A549 (cell line): ENCODE results near the gene UNC5C. TPM values are rescaled to one million over a fixed set of nuclear protein-coding genes. Genes with fewer than 3 reads are reported as not detected.
A peak's percentile ranks its signal among the peaks of the same experiment; 100 is the strongest.

Experiments
- ATAC-seq, 2 experiments: fragments of 200-7000 bp in 1 of 2; fragments of >200 bp in 1 of 2; cut with Nextera tagmentation in 1 of 2; cut with Tn5 transposase in 1 of 2; 3 replicates each; pipeline versions ENCODE4 v1.8.0 to v1.9.1; 2018 to 2020; ENCODE audit warnings: mild to moderate bottlenecking in 1 of 2, moderate library complexity in 1 of 2
- CTCF ChIA-PET: fragments of 300-600 bp; sonication (Branson Sonifier 250); formaldehyde crosslinking; extraction: SDS; loops from one replicate; lab custom pipeline; 2021; ENCODE audit warnings: antibody characterized with exemption, inconsistent platforms; lab: Yijun Ruan, JAX
- POLR2A ChIA-PET: fragments of 350-600 bp; formaldehyde crosslinking; extraction: SDS; loops from one replicate; lab custom pipeline; 2021; ENCODE audit warnings: antibody characterized with exemption, inconsistent platforms; lab: Yijun Ruan, JAX
- DNase-seq, 2 experiments: peaks; one replicate each; pipeline versions ENCODE4 v3.0.0 to v3.0.0-alpha.2; 2011 to 2016; ENCODE audit warnings: low read depth in 1 of 2, low spot score in 1 of 2
- FAIRE-seq: peaks from 2 replicates; lab custom pipeline; 2011; peaks lifted over from hg19 to GRCh38; lab: Jason Lieb, UNC
- H3K27ac ChIP-seq, 2 experiments: fragments of >200 bp; sonication (Bioruptor Twin); formaldehyde crosslinking; 3 replicates each; pipeline ENCODE4 v1.5.1; 2016 to 2017
- H3K4me1 ChIP-seq: fragments of >200 bp; sonication (Bioruptor Twin); formaldehyde crosslinking; 3 replicates; pipeline ENCODE4 v1.6.1; 2016
- H3K4me2 ChIP-seq: fragments of >200 bp; sonication (Bioruptor Twin); formaldehyde crosslinking; 3 replicates; pipeline ENCODE4 v1.6.1; 2016
- H3K4me3 ChIP-seq: fragments of >200 bp; sonication (Bioruptor Twin); formaldehyde crosslinking; 3 replicates; pipeline ENCODE4 v1.5.1; 2016
- H3K9me3 ChIP-seq: fragments of >200 bp; sonication (Bioruptor Twin); formaldehyde crosslinking; 3 replicates; pipeline ENCODE4 v1.6.1; 2016
- CBX2 ChIP-seq: fragments of 200-600 bp; sonication (generic); IDR thresholded peaks from 2 replicates; pipeline ENCODE4 v1.6.1; 2016; ENCODE audit warnings: low read depth, mild to moderate bottlenecking, borderline replicate concordance
- CEBPB ChIP-seq, 2 experiments: fragments of >200 bp in 1 of 2; sonication (Bioruptor Twin) in 1 of 2; formaldehyde crosslinking in 1 of 2; IDR thresholded peaks; 2 replicates each; pipeline ENCODE4 v1.6.1; 2012 to 2016
- EHF ChIP-seq: fragments of 250-450 bp; sonication (Bioruptor Pico); IDR thresholded peaks from 2 replicates; pipeline ENCODE4 v1.5.0; 2020; ENCODE audit warnings: mild to moderate bottlenecking
- GATA3 ChIP-seq: IDR thresholded peaks from 2 replicates; pipeline ENCODE4 v1.6.1; 2012; ENCODE audit warnings: borderline replicate concordance
- HEYL ChIP-seq: fragments of 250-450 bp; sonication (Bioruptor Pico); IDR thresholded peaks from 2 replicates; pipeline ENCODE4 v1.8.0; 2021; ENCODE audit warnings: mild to moderate bottlenecking, moderate library complexity
- HOXB5 ChIP-seq: fragments of 250-450 bp; sonication (Bioruptor Pico); IDR thresholded peaks from 2 replicates; pipeline ENCODE4 v1.5.0; 2020; ENCODE audit warnings: mild to moderate bottlenecking, moderate library complexity
- PHF8 ChIP-seq: fragments of 200-600 bp; sonication (generic); IDR thresholded peaks from 2 replicates; pipeline ENCODE4 v1.6.1; 2016; ENCODE audit warnings: low read depth, mild to moderate bottlenecking, antibody characterized with exemption, moderate library complexity, borderline replicate concordance
- POLR2A ChIP-seq: IDR thresholded peaks from 2 replicates; pipeline ENCODE4 v1.6.1; 2012; ENCODE audit warnings: mild to moderate bottlenecking, low read length
- POLR2AphosphoS2 ChIP-seq: conservative IDR thresholded peaks from 2 replicates; pipeline ENCODE4 v1.6.1; 2012; ENCODE audit warnings: low read length, improper control_type of control experiment, inconsistent platforms
- RARB ChIP-seq: fragments of 250-450 bp; sonication (Bioruptor Pico); IDR thresholded peaks from 2 replicates; pipeline ENCODE4 v1.8.0; 2021; ENCODE audit warnings: mild to moderate bottlenecking, moderate library complexity
- ZC3H11A ChIP-seq: fragments of 450-650 bp; IDR thresholded peaks from 2 replicates; pipeline ENCODE4 v1.6.1; 2014; ENCODE audit warnings: antibody characterized with exemption, mild to moderate bottlenecking
- WGBS: methylation state at CpG from one replicate; pipeline ENCODE4 v1.1.6; 2017; ENCODE audit errors: missing lambda C conversion rate; 5-methylcytosine and 5-hydroxymethylcytosine counted together
- polyA plus RNA-seq, 4 experiments: library from polyadenylated mRNA; depleted of rRNA in 3 of 4; stranded (reverse); fragments of >200 nt; fragmentation: RNase III in 1 of 4; extraction: RNeasy Plus Mini Kit Qiagen cat#74134 plus additional on column Dnase treatment in 1 of 4; gene quantifications; 2 replicates in 3 of 4; 3 replicates in 1 of 4; pipeline ENCODE4 v1.2.3, GENCODE V29; 2011 to 2017
- TF ChIP-seq, protein P1 (sequence below): fragments of 150-350 bp; IDR thresholded peaks from 2 replicates; pipeline ENCODE4 v1.6.1; 2014; ENCODE audit warnings: low read depth, mild to moderate bottlenecking, low read length
- TF ChIP-seq, protein P2 (sequence below): fragments of 200-600 bp; sonication (generic); IDR thresholded peaks from 2 replicates; pipeline ENCODE4 v1.6.1; 2016; ENCODE audit warnings: antibody characterized with exemption, mild to moderate bottlenecking, moderate library complexity
- TF ChIP-seq, protein P3 (sequence below): fragments of >200 bp; sonication (Bioruptor Twin); formaldehyde crosslinking; IDR thresholded peaks from 2 replicates; pipeline ENCODE4 v1.6.1; 2016
- TF ChIP-seq, protein P4 (sequence below): IDR thresholded peaks from 2 replicates; pipeline ENCODE4 v1.6.1; 2012

UNC5C gene
- polyA plus RNA-seq, 2 of the 4 experiments (the other 2 are of a cell fraction): 0.13 TPM; not detected in 1

DNA sequence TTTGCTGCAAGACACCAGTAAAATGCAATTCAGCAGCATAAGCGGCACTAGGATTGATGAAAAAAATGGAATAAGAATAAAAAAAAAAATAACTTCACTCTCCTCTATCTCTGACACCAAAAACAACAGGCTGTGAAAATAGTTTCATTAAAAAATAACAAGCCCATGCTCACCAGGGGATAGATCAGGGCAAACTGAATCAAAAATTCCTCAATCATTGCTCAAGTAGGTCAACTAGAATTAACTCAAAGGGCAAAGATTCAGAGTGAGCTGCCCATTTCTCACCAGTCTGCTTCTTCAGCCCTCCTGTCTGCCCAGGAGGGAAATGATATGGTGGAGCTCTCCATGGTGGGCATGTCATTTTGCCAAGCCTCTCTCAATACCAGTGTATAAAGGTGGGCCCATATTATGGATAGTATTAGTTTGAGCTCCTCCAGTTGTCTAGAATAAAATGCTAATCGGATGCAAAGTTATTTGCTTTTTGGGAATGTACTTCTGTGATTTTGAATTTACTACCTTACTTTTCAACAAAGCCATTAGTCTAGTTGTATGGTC is 153.9 kb downstream of the UNC5C start:
- ChIA-PET POLR2A (no interaction called here), CTCF (no interaction called here)
- Histone ChIP-seq H3K4me3 (no peak overlapping the region), H3K4me1 (no peaks in the 10 kb centered on the region), H3K27ac (no peak overlapping the region), H3K4me2 (no peak overlapping the region), H3K9me3 (no peaks in the 10 kb centered on the region)
- FAIRE-seq (no peak), ATAC-seq (no peak), DNase-seq (no peak)
- TF ChIP-seq, protein P1, sequence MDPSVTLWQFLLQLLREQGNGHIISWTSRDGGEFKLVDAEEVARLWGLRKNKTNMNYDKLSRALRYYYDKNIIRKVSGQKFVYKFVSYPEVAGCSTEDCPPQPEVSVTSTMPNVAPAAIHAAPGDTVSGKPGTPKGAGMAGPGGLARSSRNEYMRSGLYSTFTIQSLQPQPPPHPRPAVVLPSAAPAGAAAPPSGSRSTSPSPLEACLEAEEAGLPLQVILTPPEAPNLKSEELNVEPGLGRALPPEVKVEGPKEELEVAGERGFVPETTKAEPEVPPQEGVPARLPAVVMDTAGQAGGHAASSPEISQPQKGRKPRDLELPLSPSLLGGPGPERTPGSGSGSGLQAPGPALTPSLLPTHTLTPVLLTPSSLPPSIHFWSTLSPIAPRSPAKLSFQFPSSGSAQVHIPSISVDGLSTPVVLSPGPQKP: no peak
- no peak for TF ChIP-seq PHF8
- TF ChIP-seq, protein P2, sequence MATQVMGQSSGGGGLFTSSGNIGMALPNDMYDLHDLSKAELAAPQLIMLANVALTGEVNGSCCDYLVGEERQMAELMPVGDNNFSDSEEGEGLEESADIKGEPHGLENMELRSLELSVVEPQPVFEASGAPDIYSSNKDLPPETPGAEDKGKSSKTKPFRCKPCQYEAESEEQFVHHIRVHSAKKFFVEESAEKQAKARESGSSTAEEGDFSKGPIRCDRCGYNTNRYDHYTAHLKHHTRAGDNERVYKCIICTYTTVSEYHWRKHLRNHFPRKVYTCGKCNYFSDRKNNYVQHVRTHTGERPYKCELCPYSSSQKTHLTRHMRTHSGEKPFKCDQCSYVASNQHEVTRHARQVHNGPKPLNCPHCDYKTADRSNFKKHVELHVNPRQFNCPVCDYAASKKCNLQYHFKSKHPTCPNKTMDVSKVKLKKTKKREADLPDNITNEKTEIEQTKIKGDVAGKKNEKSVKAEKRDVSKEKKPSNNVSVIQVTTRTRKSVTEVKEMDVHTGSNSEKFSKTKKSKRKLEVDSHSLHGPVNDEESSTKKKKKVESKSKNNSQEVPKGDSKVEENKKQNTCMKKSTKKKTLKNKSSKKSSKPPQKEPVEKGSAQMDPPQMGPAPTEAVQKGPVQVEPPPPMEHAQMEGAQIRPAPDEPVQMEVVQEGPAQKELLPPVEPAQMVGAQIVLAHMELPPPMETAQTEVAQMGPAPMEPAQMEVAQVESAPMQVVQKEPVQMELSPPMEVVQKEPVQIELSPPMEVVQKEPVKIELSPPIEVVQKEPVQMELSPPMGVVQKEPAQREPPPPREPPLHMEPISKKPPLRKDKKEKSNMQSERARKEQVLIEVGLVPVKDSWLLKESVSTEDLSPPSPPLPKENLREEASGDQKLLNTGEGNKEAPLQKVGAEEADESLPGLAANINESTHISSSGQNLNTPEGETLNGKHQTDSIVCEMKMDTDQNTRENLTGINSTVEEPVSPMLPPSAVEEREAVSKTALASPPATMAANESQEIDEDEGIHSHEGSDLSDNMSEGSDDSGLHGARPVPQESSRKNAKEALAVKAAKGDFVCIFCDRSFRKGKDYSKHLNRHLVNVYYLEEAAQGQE: peak; percentile 51; the same call in 1 of the 2 replicates
- 84% methylated on average over 2 of the region's 2 CpGs for WGBS

DNA sequence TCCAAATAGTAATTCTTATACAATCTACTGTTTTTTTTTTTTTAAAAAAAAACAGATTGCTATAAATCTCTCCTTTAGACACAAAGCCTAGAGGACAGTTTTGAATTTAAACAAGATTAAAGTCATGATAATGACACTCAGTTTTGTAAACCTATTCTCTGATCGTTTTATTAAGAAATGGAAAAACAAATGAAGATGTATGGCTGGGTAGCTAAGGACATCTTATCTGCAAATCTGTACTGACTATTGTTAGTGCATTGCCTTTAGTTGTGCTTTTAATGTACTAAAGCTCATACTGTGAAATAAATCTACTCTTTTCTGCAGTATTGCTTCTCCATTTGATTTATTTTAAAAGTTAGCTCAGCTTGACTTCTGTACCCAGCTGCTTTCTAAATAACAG is 155.0 kb downstream of the UNC5C start:
- TF ChIP-seq, protein P1: no peak
- TF ChIP-seq POLR2AphosphoS2 (no peak), CBX2 (no peak), RARB (CRISPR knock-in tag) (no peak), GATA3 (no peak), HOXB5 (no peak), HEYL (CRISPR knock-in tag) (no peak), POLR2A (no peak), ZC3H11A (no peak), CEBPB (IDR thresholded peaks at IDR 0.05) (no peak), EHF (CRISPR knock-in tag) (no peak)
- TF ChIP-seq, protein P3, sequence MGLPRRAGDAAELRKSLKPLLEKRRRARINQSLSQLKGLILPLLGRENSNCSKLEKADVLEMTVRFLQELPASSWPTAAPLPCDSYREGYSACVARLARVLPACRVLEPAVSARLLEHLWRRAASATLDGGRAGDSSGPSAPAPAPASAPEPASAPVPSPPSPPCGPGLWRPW: no peak
- no peaks in the 10 kb centered on the region for H3K9me3 ChIP-seq
- H3K4me2 ChIP-seq: no peak overlapping the region
- POLR2A ChIA-PET: no interaction called here
- 31% methylated on average over 1 of the region's 1 CpG for WGBS
- CTCF ChIA-PET: no interaction called here
- H3K4me1 ChIP-seq: no peaks in the 10 kb centered on the region
- no peak for FAIRE-seq
- no peak overlapping the region for H3K4me3 ChIP-seq
- DNase-seq: no peak
- H3K27ac ChIP-seq: no peak overlapping the region
- no peak for ATAC-seq

DNA sequence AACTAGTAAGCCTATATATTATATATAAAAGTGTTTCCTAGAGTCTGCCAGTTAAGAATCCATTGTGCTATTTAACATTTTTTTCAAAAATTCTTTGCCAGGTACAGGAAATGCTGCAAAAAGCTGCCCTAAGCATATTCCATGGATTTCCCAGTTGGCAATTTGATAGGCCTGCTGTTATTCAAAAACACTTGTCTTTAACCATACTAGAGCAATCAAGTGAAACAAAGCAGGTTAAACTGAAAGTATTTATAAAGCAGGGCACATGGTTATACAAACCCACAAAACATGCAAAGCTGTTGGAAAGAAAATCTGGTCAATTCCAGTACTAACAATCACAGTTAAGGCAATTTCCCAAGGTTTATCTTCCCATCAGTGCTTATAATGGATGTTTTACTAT is 159.9 kb downstream of the UNC5C start:
- ATAC-seq (no peak), DNase-seq (no peak)
- CTCF ChIA-PET: no interaction called here

More for the DNA sequence above, 159.9 kb downstream of the UNC5C start:
- POLR2A ChIA-PET: no interaction called here
- TF ChIP-seq, protein P4, sequence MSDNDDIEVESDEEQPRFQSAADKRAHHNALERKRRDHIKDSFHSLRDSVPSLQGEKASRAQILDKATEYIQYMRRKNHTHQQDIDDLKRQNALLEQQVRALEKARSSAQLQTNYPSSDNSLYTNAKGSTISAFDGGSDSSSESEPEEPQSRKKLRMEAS: no peak
- TF ChIP-seq, protein P3: no peak
- TF ChIP-seq POLR2A: no peak
- no peak overlapping the region for H3K27ac ChIP-seq
- no peaks in the 10 kb centered on the region for H3K4me1 ChIP-seq
- H3K4me2 ChIP-seq: no peak overlapping the region
- H3K4me3 ChIP-seq: no peak overlapping the region
- no peak for FAIRE-seq
- no peaks in the 10 kb centered on the region for H3K9me3 ChIP-seq
